ENCODE measurements around the gene GRM1.

The GRM1 gene

DNA sequence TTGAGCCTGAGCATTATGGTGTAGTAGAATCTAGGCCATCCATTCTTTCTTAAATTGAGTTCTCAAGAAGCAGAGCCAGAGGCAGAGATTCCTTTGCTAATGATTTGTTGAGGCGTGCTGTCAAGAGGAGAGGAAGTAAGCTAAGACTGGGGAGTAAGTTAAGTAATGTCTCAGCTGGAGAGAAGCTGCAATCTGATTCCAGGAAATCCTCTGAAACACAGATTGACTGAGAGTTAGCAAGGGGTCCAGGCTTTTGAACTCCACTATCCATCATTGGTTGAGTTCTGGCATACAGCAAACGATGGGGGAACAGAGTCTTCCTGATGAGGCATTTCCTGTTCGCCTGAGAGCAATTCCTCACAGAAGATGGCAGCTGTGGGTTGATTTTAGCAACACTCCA is 307.3 kb downstream of the GRM1 start (continued):
- TF ChIP-seq, protein P1, sequence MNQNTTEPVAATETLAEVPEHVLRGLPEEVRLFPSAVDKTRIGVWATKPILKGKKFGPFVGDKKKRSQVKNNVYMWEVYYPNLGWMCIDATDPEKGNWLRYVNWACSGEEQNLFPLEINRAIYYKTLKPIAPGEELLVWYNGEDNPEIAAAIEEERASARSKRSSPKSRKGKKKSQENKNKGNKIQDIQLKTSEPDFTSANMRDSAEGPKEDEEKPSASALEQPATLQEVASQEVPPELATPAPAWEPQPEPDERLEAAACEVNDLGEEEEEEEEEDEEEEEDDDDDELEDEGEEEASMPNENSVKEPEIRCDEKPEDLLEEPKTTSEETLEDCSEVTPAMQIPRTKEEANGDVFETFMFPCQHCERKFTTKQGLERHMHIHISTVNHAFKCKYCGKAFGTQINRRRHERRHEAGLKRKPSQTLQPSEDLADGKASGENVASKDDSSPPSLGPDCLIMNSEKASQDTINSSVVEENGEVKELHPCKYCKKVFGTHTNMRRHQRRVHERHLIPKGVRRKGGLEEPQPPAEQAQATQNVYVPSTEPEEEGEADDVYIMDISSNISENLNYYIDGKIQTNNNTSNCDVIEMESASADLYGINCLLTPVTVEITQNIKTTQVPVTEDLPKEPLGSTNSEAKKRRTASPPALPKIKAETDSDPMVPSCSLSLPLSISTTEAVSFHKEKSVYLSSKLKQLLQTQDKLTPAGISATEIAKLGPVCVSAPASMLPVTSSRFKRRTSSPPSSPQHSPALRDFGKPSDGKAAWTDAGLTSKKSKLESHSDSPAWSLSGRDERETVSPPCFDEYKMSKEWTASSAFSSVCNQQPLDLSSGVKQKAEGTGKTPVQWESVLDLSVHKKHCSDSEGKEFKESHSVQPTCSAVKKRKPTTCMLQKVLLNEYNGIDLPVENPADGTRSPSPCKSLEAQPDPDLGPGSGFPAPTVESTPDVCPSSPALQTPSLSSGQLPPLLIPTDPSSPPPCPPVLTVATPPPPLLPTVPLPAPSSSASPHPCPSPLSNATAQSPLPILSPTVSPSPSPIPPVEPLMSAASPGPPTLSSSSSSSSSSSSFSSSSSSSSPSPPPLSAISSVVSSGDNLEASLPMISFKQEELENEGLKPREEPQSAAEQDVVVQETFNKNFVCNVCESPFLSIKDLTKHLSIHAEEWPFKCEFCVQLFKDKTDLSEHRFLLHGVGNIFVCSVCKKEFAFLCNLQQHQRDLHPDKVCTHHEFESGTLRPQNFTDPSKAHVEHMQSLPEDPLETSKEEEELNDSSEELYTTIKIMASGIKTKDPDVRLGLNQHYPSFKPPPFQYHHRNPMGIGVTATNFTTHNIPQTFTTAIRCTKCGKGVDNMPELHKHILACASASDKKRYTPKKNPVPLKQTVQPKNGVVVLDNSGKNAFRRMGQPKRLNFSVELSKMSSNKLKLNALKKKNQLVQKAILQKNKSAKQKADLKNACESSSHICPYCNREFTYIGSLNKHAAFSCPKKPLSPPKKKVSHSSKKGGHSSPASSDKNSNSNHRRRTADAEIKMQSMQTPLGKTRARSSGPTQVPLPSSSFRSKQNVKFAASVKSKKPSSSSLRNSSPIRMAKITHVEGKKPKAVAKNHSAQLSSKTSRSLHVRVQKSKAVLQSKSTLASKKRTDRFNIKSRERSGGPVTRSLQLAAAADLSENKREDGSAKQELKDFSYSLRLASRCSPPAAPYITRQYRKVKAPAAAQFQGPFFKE (tag by site-specific recombination; IDR thresholded peaks at IDR 0.05; ENCODE audit: borderline replicate concordance): no peak
- no peak for TF ChIP-seq ZNF211 (tag by site-specific recombination; IDR thresholded peaks at IDR 0.05; ENCODE audit: low read depth)
- TF ChIP-seq, protein P2, sequence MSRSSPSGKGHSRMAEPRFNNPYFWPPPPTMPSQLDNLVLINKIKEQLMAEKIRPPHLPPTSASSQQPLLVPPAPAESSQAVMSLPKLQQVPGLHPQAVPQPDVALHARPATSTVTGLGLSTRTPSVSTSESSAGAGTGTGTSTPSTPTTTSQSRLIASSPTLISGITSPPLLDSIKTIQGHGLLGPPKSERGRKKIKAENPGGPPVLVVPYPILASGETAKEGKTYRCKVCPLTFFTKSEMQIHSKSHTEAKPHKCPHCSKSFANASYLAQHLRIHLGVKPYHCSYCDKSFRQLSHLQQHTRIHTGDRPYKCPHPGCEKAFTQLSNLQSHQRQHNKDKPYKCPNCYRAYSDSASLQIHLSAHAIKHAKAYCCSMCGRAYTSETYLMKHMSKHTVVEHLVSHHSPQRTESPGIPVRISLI (tag by site-specific recombination; IDR thresholded peaks at IDR 0.05): no peak
- TF ChIP-seq, protein P3, sequence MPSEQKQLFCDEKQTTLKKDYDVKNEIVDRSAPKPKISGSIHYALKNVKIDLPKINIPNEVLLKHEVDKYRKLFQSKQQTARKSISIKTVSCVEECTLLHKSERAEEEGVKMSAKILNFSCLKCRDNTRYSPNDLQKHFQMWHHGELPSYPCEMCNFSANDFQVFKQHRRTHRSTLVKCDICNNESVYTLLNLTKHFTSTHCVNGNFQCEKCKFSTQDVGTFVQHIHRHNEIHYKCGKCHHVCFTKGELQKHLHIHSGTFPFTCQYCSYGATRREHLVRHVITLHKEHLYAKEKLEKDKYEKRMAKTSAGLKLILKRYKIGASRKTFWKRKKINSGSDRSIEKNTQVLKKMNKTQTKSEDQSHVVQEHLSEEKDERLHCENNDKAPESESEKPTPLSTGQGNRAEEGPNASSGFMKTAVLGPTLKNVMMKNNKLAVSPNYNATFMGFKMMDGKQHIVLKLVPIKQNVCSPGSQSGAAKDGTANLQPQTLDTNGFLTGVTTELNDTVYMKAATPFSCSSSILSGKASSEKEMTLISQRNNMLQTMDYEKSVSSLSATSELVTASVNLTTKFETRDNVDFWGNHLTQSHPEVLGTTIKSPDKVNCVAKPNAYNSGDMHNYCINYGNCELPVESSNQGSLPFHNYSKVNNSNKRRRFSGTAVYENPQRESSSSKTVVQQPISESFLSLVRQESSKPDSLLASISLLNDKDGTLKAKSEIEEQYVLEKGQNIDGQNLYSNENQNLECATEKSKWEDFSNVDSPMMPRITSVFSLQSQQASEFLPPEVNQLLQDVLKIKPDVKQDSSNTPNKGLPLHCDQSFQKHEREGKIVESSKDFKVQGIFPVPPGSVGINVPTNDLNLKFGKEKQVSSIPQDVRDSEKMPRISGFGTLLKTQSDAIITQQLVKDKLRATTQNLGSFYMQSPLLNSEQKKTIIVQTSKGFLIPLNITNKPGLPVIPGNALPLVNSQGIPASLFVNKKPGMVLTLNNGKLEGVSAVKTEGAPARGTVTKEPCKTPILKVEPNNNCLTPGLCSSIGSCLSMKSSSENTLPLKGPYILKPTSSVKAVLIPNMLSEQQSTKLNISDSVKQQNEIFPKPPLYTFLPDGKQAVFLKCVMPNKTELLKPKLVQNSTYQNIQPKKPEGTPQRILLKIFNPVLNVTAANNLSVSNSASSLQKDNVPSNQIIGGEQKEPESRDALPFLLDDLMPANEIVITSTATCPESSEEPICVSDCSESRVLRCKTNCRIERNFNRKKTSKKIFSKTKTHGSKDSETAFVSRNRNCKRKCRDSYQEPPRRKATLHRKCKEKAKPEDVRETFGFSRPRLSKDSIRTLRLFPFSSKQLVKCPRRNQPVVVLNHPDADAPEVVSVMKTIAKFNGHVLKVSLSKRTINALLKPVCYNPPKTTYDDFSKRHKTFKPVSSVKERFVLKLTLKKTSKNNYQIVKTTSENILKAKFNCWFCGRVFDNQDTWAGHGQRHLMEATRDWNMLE (tag by site-specific recombination; conservative IDR thresholded peaks at IDR 0.05; ENCODE audit: low read depth): no peak
- TF ChIP-seq BCL11B (tag by site-specific recombination; IDR thresholded peaks at IDR 0.05; ENCODE audit: low read depth): no peak

DNA sequence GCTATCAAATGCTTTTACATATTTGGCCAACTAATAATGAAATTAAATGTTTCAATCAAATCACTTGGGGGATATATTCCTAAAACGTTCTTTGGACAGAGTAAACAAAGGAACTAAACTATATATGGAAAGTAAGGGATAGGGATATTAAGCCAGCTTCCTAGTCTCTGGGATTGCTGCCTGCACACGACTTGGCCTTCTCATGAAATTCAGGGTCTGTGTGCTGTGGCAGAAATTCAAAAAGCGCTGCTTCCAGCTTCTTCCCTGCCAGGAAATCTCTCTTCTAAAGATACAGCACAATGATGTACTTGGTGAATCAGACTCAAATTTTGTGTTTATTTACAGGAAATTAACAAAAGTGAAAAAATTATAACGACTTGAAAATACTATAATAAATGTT is 308.5 kb downstream of the GRM1 start:
- ChIA-PET POLR2A (no interaction called here), CTCF (no interaction called here)
- Histone ChIP-seq H3K4me1 (ENCODE audit: control insufficient read depth, insufficient read depth, low read length) (no peaks in the 10 kb centered on the region), H3K9me3 (ENCODE audit: control insufficient read depth, insufficient read depth, low read depth, low read length) (no peaks in the 10 kb centered on the region), H3K4me3 (ENCODE audit: low read depth, low read length) (no peak overlapping the region), H3K27ac (ENCODE audit: extremely low read depth, low read depth, low read length) (no peak overlapping the region), H3K36me3 (ENCODE audit: control insufficient read depth in 2 of 2, insufficient read depth in 1 of 2, low read length in 2 of 2) (no peaks in the 10 kb centered on the region)
- no peak for TF ChIP-seq ZNF341 (tag by site-specific recombination; IDR thresholded peaks at IDR 0.05; ENCODE audit: low read depth)
- TF ChIP-seq, protein P4, sequence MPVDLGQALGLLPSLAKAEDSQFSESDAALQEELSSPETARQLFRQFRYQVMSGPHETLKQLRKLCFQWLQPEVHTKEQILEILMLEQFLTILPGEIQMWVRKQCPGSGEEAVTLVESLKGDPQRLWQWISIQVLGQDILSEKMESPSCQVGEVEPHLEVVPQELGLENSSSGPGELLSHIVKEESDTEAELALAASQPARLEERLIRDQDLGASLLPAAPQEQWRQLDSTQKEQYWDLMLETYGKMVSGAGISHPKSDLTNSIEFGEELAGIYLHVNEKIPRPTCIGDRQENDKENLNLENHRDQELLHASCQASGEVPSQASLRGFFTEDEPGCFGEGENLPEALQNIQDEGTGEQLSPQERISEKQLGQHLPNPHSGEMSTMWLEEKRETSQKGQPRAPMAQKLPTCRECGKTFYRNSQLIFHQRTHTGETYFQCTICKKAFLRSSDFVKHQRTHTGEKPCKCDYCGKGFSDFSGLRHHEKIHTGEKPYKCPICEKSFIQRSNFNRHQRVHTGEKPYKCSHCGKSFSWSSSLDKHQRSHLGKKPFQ (tag by site-specific recombination; IDR thresholded peaks at IDR 0.05): no peak
- TF ChIP-seq ZNF324 (tag by site-specific recombination; IDR thresholded peaks at IDR 0.05): no peak
- no peak for TF ChIP-seq TRIM28 (IDR thresholded peaks at IDR 0.05; ENCODE audit: borderline replicate concordance, low read length)
- TF ChIP-seq ZNF530 (tag by site-specific recombination; IDR thresholded peaks at IDR 0.05; ENCODE audit: low read depth): no peak
- TF ChIP-seq, protein P5, sequence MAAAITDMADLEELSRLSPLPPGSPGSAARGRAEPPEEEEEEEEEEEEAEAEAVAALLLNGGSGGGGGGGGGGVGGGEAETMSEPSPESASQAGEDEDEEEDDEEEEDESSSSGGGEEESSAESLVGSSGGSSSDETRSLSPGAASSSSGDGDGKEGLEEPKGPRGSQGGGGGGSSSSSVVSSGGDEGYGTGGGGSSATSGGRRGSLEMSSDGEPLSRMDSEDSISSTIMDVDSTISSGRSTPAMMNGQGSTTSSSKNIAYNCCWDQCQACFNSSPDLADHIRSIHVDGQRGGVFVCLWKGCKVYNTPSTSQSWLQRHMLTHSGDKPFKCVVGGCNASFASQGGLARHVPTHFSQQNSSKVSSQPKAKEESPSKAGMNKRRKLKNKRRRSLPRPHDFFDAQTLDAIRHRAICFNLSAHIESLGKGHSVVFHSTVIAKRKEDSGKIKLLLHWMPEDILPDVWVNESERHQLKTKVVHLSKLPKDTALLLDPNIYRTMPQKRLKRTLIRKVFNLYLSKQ (tag by site-specific recombination; IDR thresholded peaks at IDR 0.05; ENCODE audit: borderline replicate concordance): no peak
- TF ChIP-seq, protein P6, sequence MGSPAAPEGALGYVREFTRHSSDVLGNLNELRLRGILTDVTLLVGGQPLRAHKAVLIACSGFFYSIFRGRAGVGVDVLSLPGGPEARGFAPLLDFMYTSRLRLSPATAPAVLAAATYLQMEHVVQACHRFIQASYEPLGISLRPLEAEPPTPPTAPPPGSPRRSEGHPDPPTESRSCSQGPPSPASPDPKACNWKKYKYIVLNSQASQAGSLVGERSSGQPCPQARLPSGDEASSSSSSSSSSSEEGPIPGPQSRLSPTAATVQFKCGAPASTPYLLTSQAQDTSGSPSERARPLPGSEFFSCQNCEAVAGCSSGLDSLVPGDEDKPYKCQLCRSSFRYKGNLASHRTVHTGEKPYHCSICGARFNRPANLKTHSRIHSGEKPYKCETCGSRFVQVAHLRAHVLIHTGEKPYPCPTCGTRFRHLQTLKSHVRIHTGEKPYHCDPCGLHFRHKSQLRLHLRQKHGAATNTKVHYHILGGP (tag by site-specific recombination; IDR thresholded peaks at IDR 0.05): no peak
- TF ChIP-seq, protein P7, sequence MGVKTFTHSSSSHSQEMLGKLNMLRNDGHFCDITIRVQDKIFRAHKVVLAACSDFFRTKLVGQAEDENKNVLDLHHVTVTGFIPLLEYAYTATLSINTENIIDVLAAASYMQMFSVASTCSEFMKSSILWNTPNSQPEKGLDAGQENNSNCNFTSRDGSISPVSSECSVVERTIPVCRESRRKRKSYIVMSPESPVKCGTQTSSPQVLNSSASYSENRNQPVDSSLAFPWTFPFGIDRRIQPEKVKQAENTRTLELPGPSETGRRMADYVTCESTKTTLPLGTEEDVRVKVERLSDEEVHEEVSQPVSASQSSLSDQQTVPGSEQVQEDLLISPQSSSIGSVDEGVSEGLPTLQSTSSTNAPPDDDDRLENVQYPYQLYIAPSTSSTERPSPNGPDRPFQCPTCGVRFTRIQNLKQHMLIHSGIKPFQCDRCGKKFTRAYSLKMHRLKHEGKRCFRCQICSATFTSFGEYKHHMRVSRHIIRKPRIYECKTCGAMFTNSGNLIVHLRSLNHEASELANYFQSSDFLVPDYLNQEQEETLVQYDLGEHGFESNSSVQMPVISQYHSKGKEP (tag by site-specific recombination; IDR thresholded peaks at IDR 0.05): no peak
- TF ChIP-seq ZNF501 (tag by site-specific recombination; IDR thresholded peaks at IDR 0.05): no peak
- TF ChIP-seq ZNF658 (tag by site-specific recombination; IDR thresholded peaks at IDR 0.05): no peak
- no peak for TF ChIP-seq ZNF23 (tag by site-specific recombination; IDR thresholded peaks at IDR 0.05; ENCODE audit: borderline replicate concordance)
- no peak for TF ChIP-seq ZSCAN16 (tag by site-specific recombination; IDR thresholded peaks at IDR 0.05)
- no peak for TF ChIP-seq GFI1B (tag by site-specific recombination; IDR thresholded peaks at IDR 0.05)

Measured in HEK293 (cell line).